Measurements from ENCODE around the gene AQP10.
"Not testable (repeated sequence)": the region's sequence is repeated elsewhere in the genome, so short reads cannot be mapped to it uniquely, and the experiment has no call there.

The AQP10 gene

DNA sequence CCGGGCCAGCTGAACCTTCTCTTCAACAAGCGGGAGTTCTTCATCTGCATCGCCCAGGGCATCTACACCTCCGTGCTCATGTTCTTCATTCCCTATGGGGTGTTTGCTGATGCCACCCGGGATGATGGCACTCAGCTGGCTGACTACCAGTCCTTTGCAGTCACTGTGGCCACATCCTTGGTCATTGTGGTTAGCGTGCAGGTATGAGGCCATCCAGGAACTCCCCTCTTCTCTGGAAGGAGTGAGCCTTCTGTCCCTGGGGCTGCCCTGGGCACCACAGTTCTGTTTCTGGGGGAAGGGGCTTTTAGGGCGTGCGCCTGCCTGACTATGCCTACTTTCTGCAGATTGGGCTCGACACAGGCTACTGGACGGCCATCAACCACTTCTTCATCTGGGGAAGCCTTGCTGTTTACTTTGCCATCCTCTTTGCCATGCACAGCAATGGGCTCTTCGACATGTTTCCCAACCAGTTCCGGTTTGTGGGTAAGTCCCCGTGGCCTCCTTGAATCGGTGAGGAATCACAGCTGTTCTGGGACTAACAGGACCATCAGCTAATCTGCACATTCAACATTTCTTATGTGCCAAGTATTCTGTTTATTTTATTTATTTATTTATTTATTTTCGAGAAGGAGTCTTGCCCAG lies 25.5 kb downstream of the AQP10 start:
- peaks cover 47% of the 10 kb centered on the region for H3K4me1 Mint-ChIP-seq (ENCODE audit: low read depth)
- H3K27ac Mint-ChIP-seq: no peak overlapping the region
- H3K36me3 Mint-ChIP-seq (ENCODE audit: low read depth): peaks cover 68% of the 10 kb centered on the region
- no peaks in the 10 kb centered on the region for H3K27me3 Mint-ChIP-seq (ENCODE audit: low read depth)
- no peaks in the 10 kb centered on the region for H3K9me3 Mint-ChIP-seq
- H3K4me3 Mint-ChIP-seq: no peak overlapping the region

DNA sequence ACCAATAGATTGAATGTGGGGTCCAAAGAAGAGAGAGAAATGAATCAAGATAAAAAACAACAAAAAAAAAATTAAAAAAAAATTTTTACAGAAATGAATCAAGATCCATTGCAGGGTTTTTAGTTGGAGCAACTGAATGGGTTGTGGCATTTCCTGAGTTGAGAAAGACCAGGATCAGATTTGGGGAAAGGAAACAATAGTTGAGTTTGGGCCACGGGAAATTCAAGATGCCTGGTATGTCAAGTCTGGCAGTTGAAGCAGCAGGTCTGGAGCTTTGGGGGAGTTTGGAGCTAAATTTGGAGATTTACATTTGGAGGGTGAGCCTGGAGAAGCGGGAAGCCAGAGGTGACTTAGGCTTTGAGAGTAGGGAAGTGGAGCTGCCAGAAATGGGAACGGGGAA lies 27.1 kb downstream of the AQP10 start:
- Mint-ChIP-seq H3K27ac (no peak overlapping the region), H3K9me3 (no peaks in the 10 kb centered on the region), H3K4me3 (no peak overlapping the region), H3K36me3 (ENCODE audit: low read depth) (peaks cover 55% of the 10 kb centered on the region), H3K27me3 (ENCODE audit: low read depth) (no peaks in the 10 kb centered on the region), H3K4me1 (ENCODE audit: low read depth) (peaks cover 43% of the 10 kb centered on the region)

DNA sequence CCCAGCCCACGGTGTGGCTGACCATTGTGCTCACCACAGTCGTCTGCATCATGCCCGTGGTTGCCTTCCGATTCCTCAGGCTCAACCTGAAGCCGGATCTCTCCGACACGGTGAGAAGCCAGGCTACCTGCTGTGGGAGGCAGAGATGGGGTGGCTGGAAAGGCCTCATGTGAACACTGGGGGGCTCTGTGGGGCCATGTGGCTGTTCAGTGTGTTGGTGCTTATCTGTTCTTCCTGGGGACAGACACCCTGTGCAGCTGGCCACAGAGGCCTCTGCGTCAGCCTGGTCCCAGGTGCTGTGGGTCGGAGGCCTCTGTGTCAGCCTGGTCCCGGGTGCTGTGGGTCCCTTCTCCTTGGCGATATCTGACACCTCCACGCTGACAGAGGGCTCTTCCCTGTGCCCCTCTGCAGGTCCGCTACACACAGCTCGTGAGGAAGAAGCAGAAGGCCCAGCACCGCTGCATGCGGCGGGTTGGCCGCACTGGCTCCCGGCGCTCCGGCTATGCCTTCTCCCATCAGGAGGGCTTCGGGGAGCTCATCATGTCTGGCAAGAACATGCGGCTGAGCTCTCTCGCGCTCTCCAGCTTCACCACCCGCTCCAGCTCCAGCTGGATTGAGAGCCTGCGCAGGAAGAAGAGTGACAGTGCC lies 27.7 kb downstream of the AQP10 start:
- Mint-ChIP-seq H3K4me3 (no peak overlapping the region), H3K4me1 (ENCODE audit: low read depth) (peaks cover 42% of the 10 kb centered on the region), H3K27ac (no peak overlapping the region), H3K9me3 (no peaks in the 10 kb centered on the region), H3K36me3 (ENCODE audit: low read depth) (peaks cover 49% of the 10 kb centered on the region), H3K27me3 (ENCODE audit: low read depth) (no peaks in the 10 kb centered on the region)

DNA sequence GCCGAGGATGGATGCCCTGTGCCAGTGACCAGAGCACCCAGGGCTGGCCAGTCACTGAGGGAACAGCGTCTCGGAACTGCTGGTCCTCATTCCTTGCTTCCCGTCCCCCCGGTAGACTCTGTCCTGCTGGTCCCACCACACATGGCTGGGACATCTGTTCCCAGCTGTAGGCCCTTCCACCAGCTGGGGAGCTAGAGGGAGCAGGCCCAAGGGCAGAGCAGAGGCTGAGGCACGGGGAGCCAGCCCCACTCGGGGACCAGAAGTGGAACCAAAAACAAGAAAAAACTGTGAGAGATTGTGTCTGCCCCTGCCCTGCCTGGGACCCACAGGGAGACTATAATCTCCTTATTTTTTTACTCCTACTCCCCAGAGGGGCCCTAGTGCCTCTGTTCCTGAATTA lies 28.2 kb downstream of the AQP10 start:
- H3K4me1 Mint-ChIP-seq (ENCODE audit: low read depth): peaks cover 42% of the 10 kb centered on the region
- H3K36me3 Mint-ChIP-seq (ENCODE audit: low read depth): peaks cover 44% of the 10 kb centered on the region
- no peak overlapping the region for H3K4me3 Mint-ChIP-seq
- H3K27me3 Mint-ChIP-seq (ENCODE audit: low read depth): no peaks in the 10 kb centered on the region
- H3K9me3 Mint-ChIP-seq: no peaks in the 10 kb centered on the region
- no peak overlapping the region for H3K27ac Mint-ChIP-seq

DNA sequence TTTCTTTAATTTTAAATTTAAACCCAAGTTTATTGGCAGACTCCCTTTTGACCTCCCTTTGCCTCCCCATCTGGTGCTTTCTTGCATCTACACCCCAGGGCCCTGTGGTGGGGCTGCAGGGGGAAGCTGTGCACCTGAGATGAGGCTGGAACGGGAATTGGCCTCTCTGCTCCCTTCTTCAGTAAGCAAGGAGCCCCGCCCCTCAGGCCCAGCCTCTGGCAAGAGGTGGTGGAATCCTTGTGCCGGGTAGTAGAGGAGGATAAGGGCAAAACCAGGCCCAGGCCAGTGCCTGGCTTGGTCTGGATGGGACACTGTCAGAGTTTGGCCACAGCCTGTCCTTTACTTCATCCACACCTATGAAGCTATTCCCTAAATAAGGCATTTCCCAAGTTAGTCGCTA lies 29.5 kb downstream of the AQP10 start:
- Mint-ChIP-seq H3K27me3 (ENCODE audit: low read depth) (no peaks in the 10 kb centered on the region), H3K4me1 (ENCODE audit: low read depth) (peaks cover 33% of the 10 kb centered on the region), H3K4me3 (no peak overlapping the region), H3K27ac (no peak overlapping the region), H3K36me3 (ENCODE audit: low read depth) (peaks cover 33% of the 10 kb centered on the region), H3K9me3 (no peaks in the 10 kb centered on the region)

DNA sequence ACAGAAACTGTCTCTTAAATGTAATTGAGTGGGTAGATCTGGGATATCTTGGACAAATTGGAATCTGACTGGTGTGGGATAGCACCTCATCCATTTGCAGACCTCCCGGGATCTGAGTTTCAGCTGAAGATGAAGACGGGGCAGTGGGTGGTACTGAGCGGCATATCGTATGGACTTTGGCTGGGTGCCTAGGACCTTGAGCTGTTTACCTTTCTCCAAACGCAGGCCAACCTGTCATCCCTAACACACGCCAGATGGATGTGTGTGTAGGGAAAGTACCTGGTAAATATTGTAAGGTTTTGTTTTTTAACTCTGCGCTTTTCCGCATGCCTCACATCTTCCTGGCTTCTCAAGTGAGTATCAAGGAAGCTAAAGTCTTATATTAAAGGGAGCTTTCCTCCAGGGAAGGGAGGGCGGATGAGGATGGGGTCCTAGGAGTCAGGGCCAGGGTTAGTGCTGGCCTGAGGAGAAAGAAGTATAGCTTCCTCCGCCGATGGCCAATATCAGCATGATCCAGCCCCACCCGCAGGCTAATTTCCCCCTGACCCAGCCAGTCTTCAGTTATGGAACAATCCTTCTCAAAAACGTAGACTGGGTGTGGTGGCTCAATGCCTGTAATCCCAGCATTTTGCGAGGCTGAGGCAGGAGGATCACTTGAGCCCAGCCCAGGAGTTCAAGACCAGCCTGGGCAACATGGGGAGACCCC lies 30.6 kb downstream of the AQP10 start:
- H3K9me3 Mint-ChIP-seq: no peaks in the 10 kb centered on the region
- H3K4me3 Mint-ChIP-seq: no peak overlapping the region
- H3K36me3 Mint-ChIP-seq (ENCODE audit: low read depth): peaks cover 25% of the 10 kb centered on the region
- no peak overlapping the region for H3K27ac Mint-ChIP-seq
- H3K4me1 Mint-ChIP-seq (ENCODE audit: low read depth): peaks cover 30% of the 10 kb centered on the region
- H3K27me3 Mint-ChIP-seq (ENCODE audit: low read depth): no peaks in the 10 kb centered on the region

DNA sequence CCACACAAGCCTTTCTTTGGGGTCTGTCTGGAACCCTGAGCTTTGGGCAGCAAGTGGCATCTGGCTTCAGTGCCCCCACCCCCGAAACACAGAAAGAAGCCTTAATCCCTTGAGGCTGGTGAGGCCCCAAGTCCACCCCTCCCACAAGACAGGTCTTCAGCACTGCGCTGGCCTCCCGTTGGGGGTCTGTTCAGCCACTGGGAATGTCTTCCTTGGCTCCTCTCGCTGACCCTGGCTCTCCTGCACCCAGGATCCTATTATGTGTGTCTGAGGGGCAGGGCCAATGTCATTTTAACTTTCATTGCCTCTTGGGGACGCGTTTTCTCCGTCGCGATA lies 31.3 kb downstream of the AQP10 start:
- Mint-ChIP-seq H3K9me3 (no peaks in the 10 kb centered on the region), H3K4me3 (peak overlapping the region; percentile 86), H3K36me3 (ENCODE audit: low read depth) (peaks cover 21% of the 10 kb centered on the region), H3K4me1 (ENCODE audit: low read depth) (peaks cover 27% of the 10 kb centered on the region), H3K27ac (no peak overlapping the region), H3K27me3 (ENCODE audit: low read depth) (no peaks in the 10 kb centered on the region)

DNA sequence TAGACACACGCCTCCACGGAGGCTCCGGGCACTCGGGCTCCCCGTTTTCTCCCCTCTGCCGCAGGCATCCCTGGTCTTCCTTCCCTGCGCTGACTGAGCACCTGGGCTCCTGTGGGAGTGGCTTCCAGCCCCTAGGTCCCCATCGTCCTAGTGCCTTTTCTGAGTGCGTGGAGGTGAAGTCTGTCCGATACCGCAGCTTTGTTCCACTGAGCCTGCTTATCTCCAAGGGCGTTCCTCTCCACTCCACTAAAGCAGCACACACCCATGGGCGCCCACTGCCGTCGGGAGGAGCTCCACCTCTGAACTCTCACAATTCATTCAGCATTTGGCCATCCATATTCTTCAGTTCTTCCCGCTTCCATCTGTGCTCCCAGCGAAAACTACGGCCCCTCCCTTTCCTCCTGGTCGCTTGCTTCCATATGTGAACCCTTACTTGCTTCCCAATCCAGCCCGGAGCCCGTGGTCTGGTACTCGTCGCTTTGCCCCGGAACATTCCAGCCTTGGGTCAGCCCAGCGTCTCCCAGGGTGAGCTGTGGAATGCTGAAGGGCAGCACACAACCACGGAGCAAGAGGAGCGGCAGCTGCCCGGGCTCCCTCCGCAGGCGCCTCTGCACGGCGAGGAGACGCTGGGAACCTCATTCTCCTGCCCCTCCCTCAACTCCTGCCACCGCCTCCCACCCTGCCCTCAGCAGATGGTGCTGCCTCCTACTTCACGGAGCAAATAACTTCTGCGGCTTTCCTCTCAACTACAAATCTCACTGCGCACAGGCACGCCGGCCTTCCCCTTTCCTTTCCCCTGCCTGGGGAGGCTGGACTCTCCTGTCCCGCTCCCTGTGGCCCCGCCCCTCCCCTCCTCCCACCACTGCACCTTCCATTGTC lies 31.9 kb downstream of the AQP10 start:
- peak overlapping the region; percentile 86 for H3K4me3 Mint-ChIP-seq
- no peaks in the 10 kb centered on the region for H3K27me3 Mint-ChIP-seq (ENCODE audit: low read depth)
- peaks cover 25% of the 10 kb centered on the region for H3K4me1 Mint-ChIP-seq (ENCODE audit: low read depth)
- no peaks in the 10 kb centered on the region for H3K9me3 Mint-ChIP-seq
- peaks cover 18% of the 10 kb centered on the region for H3K36me3 Mint-ChIP-seq (ENCODE audit: low read depth)
- H3K27ac Mint-ChIP-seq: peak overlapping the region; percentile 77

DNA sequence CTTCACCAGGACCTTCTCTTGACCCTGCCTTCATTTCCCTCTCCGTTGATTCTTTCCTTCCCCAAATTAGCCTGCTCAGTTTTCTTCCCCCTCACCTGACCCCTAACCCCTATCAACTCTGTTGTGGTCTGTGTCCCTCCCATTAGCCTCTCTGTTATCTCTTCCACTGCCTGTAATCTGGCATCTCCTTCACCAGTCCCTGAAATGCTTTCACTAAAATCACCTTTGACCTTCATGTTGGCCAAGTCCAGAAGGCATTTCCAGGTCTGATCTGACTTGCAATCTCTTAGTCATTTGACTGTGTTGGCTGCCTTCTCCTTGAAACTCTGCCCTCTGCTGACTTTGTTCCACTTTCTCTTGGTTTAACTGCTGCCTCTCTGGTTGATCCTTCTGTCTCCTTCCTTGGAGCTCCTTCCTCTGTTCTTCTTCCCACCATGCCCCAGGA lies 32.6 kb downstream of the AQP10 start:
- Mint-ChIP-seq H3K4me3 (peak overlapping the region; percentile 86), H3K4me1 (ENCODE audit: low read depth) (peaks cover 25% of the 10 kb centered on the region), H3K27me3 (ENCODE audit: low read depth) (no peaks in the 10 kb centered on the region), H3K9me3 (no peaks in the 10 kb centered on the region), H3K27ac (peak overlapping the region; percentile 77), H3K36me3 (ENCODE audit: low read depth) (peaks cover 12% of the 10 kb centered on the region)

DNA sequence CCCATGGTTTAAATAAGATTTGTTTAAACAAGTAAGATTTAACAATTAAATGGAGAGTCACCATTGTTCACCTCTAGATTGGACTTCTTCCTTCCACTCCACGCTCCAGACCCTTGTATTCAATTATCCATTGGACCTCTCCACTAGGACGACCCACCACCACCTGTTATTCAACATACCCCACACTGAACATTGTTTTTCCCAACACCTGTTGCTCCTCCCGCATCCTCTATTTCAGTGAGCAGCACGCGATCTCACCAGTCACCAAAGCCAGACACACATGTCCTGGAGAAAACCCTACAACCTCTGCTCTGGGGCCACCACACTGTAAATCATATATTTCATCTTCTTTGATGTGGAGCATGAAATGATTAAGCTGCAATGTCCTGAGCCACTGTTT lies 33.1 kb downstream of the AQP10 start:
- no peak overlapping the region for H3K4me3 Mint-ChIP-seq
- H3K27me3 Mint-ChIP-seq (ENCODE audit: low read depth): no peaks in the 10 kb centered on the region
- peaks cover 25% of the 10 kb centered on the region for H3K4me1 Mint-ChIP-seq (ENCODE audit: low read depth)
- no peaks in the 10 kb centered on the region for H3K9me3 Mint-ChIP-seq
- H3K27ac Mint-ChIP-seq: peak overlapping the region; percentile 77
- H3K36me3 Mint-ChIP-seq (ENCODE audit: low read depth): peaks cover 7% of the 10 kb centered on the region

DNA sequence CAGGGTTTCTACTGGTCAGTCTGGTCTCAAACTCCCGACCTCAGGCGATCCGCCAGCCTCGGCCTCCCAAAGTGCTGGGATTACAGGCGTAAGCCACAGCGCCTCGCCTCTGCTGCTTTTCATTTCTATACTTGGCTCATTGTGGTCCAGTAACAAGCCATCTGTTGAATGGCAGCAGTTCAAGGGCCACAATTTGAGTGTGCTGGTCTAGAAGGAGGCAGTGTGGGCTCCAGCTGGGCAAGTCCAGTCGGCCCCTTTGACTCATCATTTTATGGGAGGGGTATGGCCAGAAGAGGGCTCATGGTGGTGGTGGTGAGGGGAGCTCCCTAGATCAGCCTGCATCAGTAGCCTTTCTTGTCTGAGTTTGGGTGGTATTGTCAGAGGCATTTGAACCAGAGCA lies 37.6 kb downstream of the AQP10 start:
- H3K4me3 Mint-ChIP-seq: no peak overlapping the region
- no peak overlapping the region for H3K27ac Mint-ChIP-seq
- H3K27me3 Mint-ChIP-seq (ENCODE audit: low read depth): no peaks in the 10 kb centered on the region

DNA sequence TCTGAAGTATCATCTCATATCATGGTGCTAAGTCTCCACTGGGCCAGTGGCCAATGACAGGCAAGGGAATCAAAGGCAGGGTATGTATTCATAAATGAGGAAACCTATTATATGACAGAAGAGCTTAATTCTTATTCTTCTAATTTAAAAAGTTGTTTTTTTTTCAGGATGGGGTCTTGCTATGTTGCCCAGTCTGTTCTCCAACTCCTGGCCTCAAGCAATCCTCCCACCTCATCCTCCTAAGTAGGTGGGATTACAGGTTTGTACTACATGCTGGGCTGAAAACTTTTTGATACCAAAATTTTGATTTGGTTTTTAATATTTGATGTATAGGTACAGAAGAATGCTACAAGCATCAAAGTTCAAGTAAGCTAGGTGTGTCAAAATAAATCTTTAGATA lies 39.4 kb downstream of the AQP10 start:
- no peaks in the 10 kb centered on the region for H3K27me3 Mint-ChIP-seq (ENCODE audit: low read depth)
- H3K4me1 Mint-ChIP-seq (ENCODE audit: low read depth): peaks cover 2% of the 10 kb centered on the region
- H3K4me3 Mint-ChIP-seq: no peak overlapping the region
- H3K36me3 Mint-ChIP-seq (ENCODE audit: low read depth): no peaks in the 10 kb centered on the region
- H3K27ac Mint-ChIP-seq: no peak overlapping the region
- H3K9me3 Mint-ChIP-seq: peaks cover 6% of the 10 kb centered on the region

More for the DNA sequence above, 37.6 kb downstream of the AQP10 start:
- no peaks in the 10 kb centered on the region for H3K36me3 Mint-ChIP-seq (ENCODE audit: low read depth)
- peaks cover 6% of the 10 kb centered on the region for H3K9me3 Mint-ChIP-seq
- H3K4me1 Mint-ChIP-seq (ENCODE audit: low read depth): peaks cover 8% of the 10 kb centered on the region

DNA sequence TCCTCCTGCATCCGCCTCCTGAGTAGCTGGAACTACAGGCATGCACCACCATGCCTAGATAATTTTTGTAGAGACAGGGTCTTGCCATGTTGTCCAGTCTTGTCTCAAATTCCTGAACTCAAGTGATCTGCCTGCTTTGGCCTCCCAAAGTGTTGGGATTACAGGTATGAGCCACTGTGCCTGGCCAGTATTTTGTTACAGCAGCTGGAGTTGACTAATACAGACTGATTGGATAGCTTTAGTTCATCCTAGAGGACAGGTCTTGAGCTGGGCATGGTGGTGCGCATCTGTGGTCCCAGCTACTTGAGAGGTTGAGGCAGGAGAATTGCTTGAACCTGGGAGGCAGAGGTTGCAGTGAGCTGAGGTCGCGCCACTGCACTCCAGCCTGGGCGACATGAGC lies 40.0 kb downstream of the AQP10 start:
- not testable (repeated sequence) for H3K4me3 Mint-ChIP-seq; H3K36me3 Mint-ChIP-seq (ENCODE audit: low read depth); H3K27me3 Mint-ChIP-seq (ENCODE audit: low read depth); H3K27ac Mint-ChIP-seq; H3K9me3 Mint-ChIP-seq; H3K4me1 Mint-ChIP-seq (ENCODE audit: low read depth)

DNA sequence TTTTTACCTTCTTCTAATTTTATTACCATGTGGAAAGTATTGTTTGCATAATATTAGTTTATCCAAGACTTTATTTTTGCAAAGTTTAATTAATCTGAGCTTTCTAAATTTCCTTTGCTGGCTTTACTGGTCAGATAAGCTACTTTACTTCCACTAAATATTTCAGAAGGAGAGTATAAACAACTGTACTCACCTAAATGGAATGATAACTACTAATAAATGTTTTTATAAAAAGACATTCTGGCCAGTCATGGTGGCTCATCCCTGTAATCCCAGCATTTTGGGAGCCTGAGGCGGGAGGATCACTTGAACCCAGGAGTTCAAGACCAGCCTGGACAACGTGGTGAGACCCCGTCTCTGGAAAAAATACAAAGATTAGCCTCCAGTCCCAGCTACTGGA lies 40.5 kb downstream of the AQP10 start:
- Mint-ChIP-seq H3K4me3 (no peak overlapping the region), H3K27ac (no peak overlapping the region), H3K36me3 (ENCODE audit: low read depth) (no peaks in the 10 kb centered on the region), H3K9me3 (peaks cover 6% of the 10 kb centered on the region), H3K27me3 (ENCODE audit: low read depth) (peaks cover 5% of the 10 kb centered on the region), H3K4me1 (ENCODE audit: low read depth) (peaks cover 1% of the 10 kb centered on the region)
